A673 (cell line): ENCODE results near the gene ADA.

Experiments used
- CTCF ChIP-seq: fragments of 300-800, 200-600 bp; sonication (generic); conservative IDR thresholded peaks from 2 replicates; pipeline ENCODE4 v1.5.1; 2017; ENCODE audit warnings: low read depth, mild to moderate bottlenecking, antibody characterized with exemption, low read length, moderate library complexity, mixed read lengths
- EZH2 ChIP-seq: fragments of 200-600 bp; sonication (generic); IDR thresholded peaks from 2 replicates; pipeline ENCODE4 v1.6.1; 2017; ENCODE audit warnings: borderline replicate concordance, low read depth, mild to moderate bottlenecking, mixed read lengths, antibody characterized with exemption, low read length; ENCODE audit not compliant: poor library complexity, severe bottlenecking

GRCh38 chr20:44592366-44592765, 59.1 kb downstream of the ADA start:
- TF ChIP-seq CTCF (no peak), EZH2 (no peak)
